IMR-90 (cell line): ENCODE measurements around the gene MARK4. TPM values are rescaled to one million over a fixed set of nuclear protein-coding genes. Genes with fewer than 3 reads are reported as not detected.

Experiments used
- ATAC-seq: fragments of 200-7000 bp; cut with Tn5 transposase; 2 replicates; pipeline ENCODE4 v1.9.1; 2020; ENCODE audit warnings: low read depth, mild to moderate bottlenecking, moderate library complexity
- BruUV-seq: library from RNA; stranded (reverse); fragments of 400-500 nt; replicated peaks from 2 replicates; lab custom pipeline; 2021; lab: Mats Ljungman, UMichigan
- CTCF ChIA-PET: fragments of 300-600 bp; formaldehyde crosslinking; extraction: SDS; loops from one replicate; lab custom pipeline; 2021; ENCODE audit warnings: antibody characterized with exemption; lab: Yijun Ruan, JAX
- POLR2A ChIA-PET: fragments of 300-600 bp; sonication (Branson Sonifier 250); formaldehyde crosslinking; loops from one replicate; lab custom pipeline; 2022; ENCODE audit warnings: antibody characterized with exemption; ENCODE audit not compliant: unreplicated experiment; lab: Charles Lee
- DNase-seq: peaks from one replicate; pipeline ENCODE4 v3.0.0; 2013
- H2AFZ ChIP-seq: replicated peaks from 2 replicates; pipeline ENCODE3; 2013; ENCODE audit warnings: low read length, mild to moderate bottlenecking; ENCODE audit not compliant: poor library complexity
- H2AK5ac ChIP-seq: 2 replicates; pipeline ENCODE4 v1.6.1; 2013; ENCODE audit warnings: low read depth, low read length, inconsistent platforms
- H2AK9ac ChIP-seq: replicated peaks from 2 replicates; pipeline ENCODE3; 2013; ENCODE audit warnings: mild to moderate bottlenecking, low read depth, low read length, moderate library complexity; ENCODE audit not compliant: poor library complexity
- H2BK120ac ChIP-seq: 2 replicates; pipeline ENCODE4 v1.6.1; 2013; ENCODE audit warnings: low read depth, low read length, inconsistent platforms
- H2BK15ac ChIP-seq: 3 replicates; pipeline ENCODE4 v1.6.1; 2013; ENCODE audit warnings: low read depth, low read length, inconsistent platforms
- H2BK20ac ChIP-seq: 2 replicates; pipeline ENCODE4 v1.6.1; 2013; ENCODE audit warnings: low read depth, mild to moderate bottlenecking, inconsistent platforms, low read length, moderate library complexity
- H2BK5ac ChIP-seq: 2 replicates; pipeline ENCODE4 v1.6.1; 2013; ENCODE audit warnings: mild to moderate bottlenecking, low read depth, low read length, inconsistent platforms; ENCODE audit not compliant: poor library complexity, severe bottlenecking
- H3K14ac ChIP-seq: replicated peaks from 2 replicates; pipeline ENCODE4 v1.6.1; 2013; ENCODE audit warnings: low read depth, low read length, inconsistent platforms
- H3K18ac ChIP-seq: 2 replicates; pipeline ENCODE4 v1.6.1; 2013; ENCODE audit warnings: low read depth, low read length, control low read depth
- H3K23ac ChIP-seq: 2 replicates; pipeline ENCODE4 v1.6.1; 2013; ENCODE audit warnings: low read depth, low read length, inconsistent platforms
- H3K27ac ChIP-seq: 2 replicates; pipeline ENCODE4 v1.5.1; 2013; ENCODE audit warnings: mild to moderate bottlenecking, control low read depth, low read length; ENCODE audit not compliant: insufficient read depth
- H3K27me3 ChIP-seq: 2 replicates; pipeline ENCODE4 v1.6.1; 2013; ENCODE audit warnings: low read length; ENCODE audit not compliant: control insufficient read depth, insufficient read depth
- H3K36me3 ChIP-seq: 2 replicates; pipeline ENCODE4 v1.6.1; 2013; ENCODE audit warnings: low read length, mixed read lengths; ENCODE audit not compliant: control insufficient read depth, insufficient read depth
- H3K4ac ChIP-seq: 2 replicates; pipeline ENCODE4 v1.6.1; 2013; ENCODE audit warnings: low read depth, low read length, inconsistent platforms
- H3K4me1 ChIP-seq: 2 replicates; pipeline ENCODE4 v1.6.1; 2013; ENCODE audit warnings: low read length, mixed read lengths; ENCODE audit not compliant: control insufficient read depth, insufficient read depth
- H3K4me2 ChIP-seq: 2 replicates; pipeline ENCODE4 v1.6.1; 2013; ENCODE audit warnings: low read depth, mild to moderate bottlenecking, control low read depth, low read length, moderate library complexity
- H3K4me3 ChIP-seq: 2 replicates; pipeline ENCODE4 v1.5.1; 2013; ENCODE audit warnings: low read depth, mild to moderate bottlenecking, control low read depth, low read length, moderate library complexity; ENCODE audit not compliant: insufficient read depth
- H3K56ac ChIP-seq: 2 replicates; pipeline ENCODE4 v1.6.1; 2013; ENCODE audit warnings: low read length, inconsistent platforms; ENCODE audit not compliant: insufficient read depth; ENCODE audit errors: extremely low read depth
- H3K79me1 ChIP-seq, 2 experiments: 2 replicates each; pipeline ENCODE4 v1.6.1; 2013; ENCODE audit warnings: low read length in 2 of 2, inconsistent platforms in 1 of 2, low read depth in 1 of 2
- H3K9ac ChIP-seq: 2 replicates; pipeline ENCODE4 v1.6.1; 2013; ENCODE audit warnings: low read depth, low read length, control low read depth
- H3K9me1 ChIP-seq: 2 replicates; pipeline ENCODE4 v1.6.1; 2013; ENCODE audit warnings: low read length, inconsistent platforms; ENCODE audit not compliant: insufficient read depth
- H3K9me3 ChIP-seq: 2 replicates; pipeline ENCODE4 v1.6.1; 2013; ENCODE audit warnings: low read length; ENCODE audit not compliant: control insufficient read depth, insufficient read depth
- H4K20me1 ChIP-seq: 2 replicates; pipeline ENCODE4 v1.6.1; 2013; ENCODE audit warnings: low read length, inconsistent platforms; ENCODE audit not compliant: insufficient read depth
- H4K5ac ChIP-seq: 2 replicates; pipeline ENCODE4 v1.6.1; 2013; ENCODE audit warnings: mild to moderate bottlenecking, low read depth, low read length, control low read depth
- H4K8ac ChIP-seq, 2 experiments: 2 replicates each; pipeline ENCODE4 v1.6.1; 2013; ENCODE audit warnings: low read depth in 2 of 2, low read length in 2 of 2, control low read depth in 1 of 2, inconsistent platforms in 1 of 2
- H4K91ac ChIP-seq: 2 replicates; pipeline ENCODE4 v1.6.1; 2013; ENCODE audit warnings: low read depth, low read length, inconsistent platforms; ENCODE audit not compliant: insufficient read depth
- BHLHE40 ChIP-seq: fragments of 150-350 bp; IDR thresholded peaks from 2 replicates; pipeline ENCODE4 v1.6.1; 2016; ENCODE audit warnings: mild to moderate bottlenecking, low read depth, low read length
- CEBPB ChIP-seq: IDR thresholded peaks from 2 replicates; pipeline ENCODE4 v1.6.1; 2012; ENCODE audit warnings: low read depth, low read length, improper control_type of control experiment
- CHD1 ChIP-seq: IDR thresholded peaks from 2 replicates; pipeline ENCODE4 v1.6.1; 2012; ENCODE audit warnings: low read depth, low read length, improper control_type of control experiment
- FOS ChIP-seq: fragments of 150-350 bp; IDR thresholded peaks from 2 replicates; pipeline ENCODE4 v1.6.1; 2016; ENCODE audit warnings: low read depth, low read length
- MAFK ChIP-seq: IDR thresholded peaks from 2 replicates; pipeline ENCODE4 v1.6.1; 2012; ENCODE audit warnings: low read depth, low read length, improper control_type of control experiment
- MXI1 ChIP-seq: IDR thresholded peaks from 2 replicates; pipeline ENCODE4 v1.6.1; 2012; ENCODE audit warnings: low read depth, mild to moderate bottlenecking, low read length, moderate library complexity, borderline replicate concordance
- NFE2L2 ChIP-seq: fragments of 150-350 bp; IDR thresholded peaks from 2 replicates; pipeline ENCODE4 v1.6.1; 2016; ENCODE audit warnings: low read depth, mild to moderate bottlenecking, low read length
- POLR2A ChIP-seq: IDR thresholded peaks from 2 replicates; pipeline ENCODE4 v1.6.1; 2012; ENCODE audit warnings: mild to moderate bottlenecking, low read depth, low read length
- RAD21 ChIP-seq: IDR thresholded peaks from 2 replicates; pipeline ENCODE4 v1.6.1; 2012; ENCODE audit warnings: low read length, improper control_type of control experiment
- RCOR1 ChIP-seq: IDR thresholded peaks from 2 replicates; pipeline ENCODE4 v1.6.1; 2012; ENCODE audit warnings: mild to moderate bottlenecking, low read length, improper control_type of control experiment; ENCODE audit not compliant: insufficient replicate concordance
- RFX5 ChIP-seq: IDR thresholded peaks from 2 replicates; pipeline ENCODE4 v1.8.0; 2012; ENCODE audit warnings: low read depth, mild to moderate bottlenecking, low read length, moderate library complexity
- SMC3 ChIP-seq: fragments of 150-350 bp; IDR thresholded peaks from 2 replicates; pipeline ENCODE4 v1.6.1; 2016; ENCODE audit warnings: low read depth, mild to moderate bottlenecking, antibody characterized with exemption, low read length, moderate library complexity
- WGBS, 2 experiments: methylation state at CpG; one replicate each; pipeline versions ENCODE4 v1.1.5 to v1.1.7; 2013; ENCODE audit warnings: missing lambda C conversion rate in 2 of 2; ENCODE audit not compliant: insufficient read length in 1 of 2; ENCODE audit errors: extremely low coverage in 2 of 2; 5-methylcytosine and 5-hydroxymethylcytosine counted together
- dilution Hi-C: fragments of 300-500 bp; cut with HindIII; formaldehyde crosslinking; loops from one replicate; pipeline ENCODE4 v1.14.3; 2018; ENCODE audit warnings: low sequenced_read_pairs; ENCODE audit not compliant: unreplicated experiment
- in situ Hi-C: fragments of 300-500 bp; cut with MboI; formaldehyde crosslinking; loops from 3 replicates; pipeline ENCODE4 v1.14.3; 2019; ENCODE audit warnings: low sequenced_read_pairs, inconsistent platforms, mixed read lengths
- intact Hi-C: fragments of 100-400 bp; cut with micrococcal nuclease; formaldehyde crosslinking; loops from 2 replicates; pipeline ENCODE4 v1.10.0; 2022
- polyA plus RNA-seq, 3 experiments: library from polyadenylated mRNA; depleted of rRNA; stranded (reverse); fragments of >200 nt; gene quantifications; 2 replicates each; pipeline ENCODE4 v1.2.3, GENCODE V29; 2012; ENCODE audit warnings: low replicate concordance in 1 of 3
- total RNA-seq: library from RNA; depleted of rRNA; stranded (reverse); fragments of >200 nt; gene quantifications from 2 replicates; pipeline ENCODE4 v1.2.3, GENCODE V29; 2012
- TF ChIP-seq, protein P1 (sequence below): conservative IDR thresholded peaks from 2 replicates; pipeline ENCODE4 v1.5.1; 2012; ENCODE audit warnings: mild to moderate bottlenecking, low read depth, low read length, improper control_type of control experiment
- TF ChIP-seq, protein P2 (sequence below): fragments of 150-350 bp; IDR thresholded peaks from 2 replicates; pipeline ENCODE4 v1.6.1; 2016; ENCODE audit warnings: low read depth, mild to moderate bottlenecking, low read length, moderate library complexity, borderline replicate concordance
- TF ChIP-seq, protein P3 (sequence below): fragments of 150-350 bp; IDR thresholded peaks from 2 replicates; pipeline ENCODE4 v1.6.1; 2017; ENCODE audit warnings: mild to moderate bottlenecking, antibody characterized with exemption, low read length, low read depth

Gene MARK4
- total and polyA plus RNA-seq, 2 of the 4 experiments (the other 2 are of a cell fraction): 11.3 to 20.7 TPM

DNA sequence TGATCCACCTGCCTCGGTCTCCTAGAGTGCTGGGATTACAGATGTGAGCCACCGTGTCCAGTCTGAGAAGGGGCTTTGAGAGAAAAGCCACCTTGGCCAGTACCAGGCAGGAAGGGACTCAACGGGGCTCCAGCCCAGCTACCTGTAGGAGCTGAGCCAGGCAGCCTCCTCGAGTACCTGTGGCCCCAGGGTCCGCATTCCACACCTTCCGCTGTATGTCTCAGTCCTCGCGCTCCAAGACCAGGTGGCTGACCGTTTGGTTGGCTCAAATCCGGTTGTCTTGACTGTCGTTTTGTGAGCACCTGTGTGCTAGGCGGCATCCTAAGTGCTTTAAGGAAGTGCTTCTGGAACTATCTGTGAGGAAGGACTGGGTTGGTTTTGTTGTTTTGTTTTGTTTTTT lies 16.2 kb downstream of the MARK4 start:
- ChIA-PET POLR2A (no interaction called here), CTCF (no interaction called here)
- Histone ChIP-seq H3K4ac (no peak overlapping the region), H2BK120ac (no peak overlapping the region), H2BK20ac (no peak overlapping the region), H3K9me1 (0 out of 2 replicates have a peak, but pooled peaks cover 7% of the 10 kb centered on the region), H3K79me1 (peaks cover 8 to 19% of the 10 kb centered on the region in 2 experiments; a peak in 3 of 4 replicates), H3K14ac (no peak overlapping the region), H3K56ac (no peak overlapping the region), H4K8ac (no peak overlapping the region), H2AK5ac (no peak overlapping the region), H3K27me3 (no peaks in the 10 kb centered on the region), H3K4me2 (no peak overlapping the region), H2BK5ac (no peak overlapping the region), H4K5ac (no peak overlapping the region), H4K20me1 (0 out of 2 replicates have a peak, but pooled peaks cover 9% of the 10 kb centered on the region), H2AFZ (no peak overlapping the region), H3K4me1 (no peaks in the 10 kb centered on the region), H2AK9ac (no peak overlapping the region), H3K9me3 (no peaks in the 10 kb centered on the region), H3K4me3 (no peak overlapping the region), H3K27ac (no peak overlapping the region), H3K9ac (no peak overlapping the region), H3K18ac (no peak overlapping the region), H3K23ac (no peak overlapping the region), H2BK15ac (no peak overlapping the region), H3K36me3 (peaks cover 50% of the 10 kb centered on the region), H4K91ac (no peak overlapping the region)
- no TSS peak for BruUV-seq
- no peak for DNase-seq
- intact Hi-C loops: no loop called here
- ATAC-seq: no peak
- 96% methylated on average over 7 of the region's 12 CpGs; no CpG with 5 or more reads in 1 of the 2 experiments for WGBS, 2 experiments
- TF ChIP-seq CEBPB: no peak
- no peak for TF ChIP-seq MAFK
- TF ChIP-seq RCOR1: no peak
- no peak for TF ChIP-seq RFX5
- no peak for TF ChIP-seq RAD21
- no peak for TF ChIP-seq BHLHE40
- TF ChIP-seq POLR2A: no peak
- TF ChIP-seq, protein P1, sequence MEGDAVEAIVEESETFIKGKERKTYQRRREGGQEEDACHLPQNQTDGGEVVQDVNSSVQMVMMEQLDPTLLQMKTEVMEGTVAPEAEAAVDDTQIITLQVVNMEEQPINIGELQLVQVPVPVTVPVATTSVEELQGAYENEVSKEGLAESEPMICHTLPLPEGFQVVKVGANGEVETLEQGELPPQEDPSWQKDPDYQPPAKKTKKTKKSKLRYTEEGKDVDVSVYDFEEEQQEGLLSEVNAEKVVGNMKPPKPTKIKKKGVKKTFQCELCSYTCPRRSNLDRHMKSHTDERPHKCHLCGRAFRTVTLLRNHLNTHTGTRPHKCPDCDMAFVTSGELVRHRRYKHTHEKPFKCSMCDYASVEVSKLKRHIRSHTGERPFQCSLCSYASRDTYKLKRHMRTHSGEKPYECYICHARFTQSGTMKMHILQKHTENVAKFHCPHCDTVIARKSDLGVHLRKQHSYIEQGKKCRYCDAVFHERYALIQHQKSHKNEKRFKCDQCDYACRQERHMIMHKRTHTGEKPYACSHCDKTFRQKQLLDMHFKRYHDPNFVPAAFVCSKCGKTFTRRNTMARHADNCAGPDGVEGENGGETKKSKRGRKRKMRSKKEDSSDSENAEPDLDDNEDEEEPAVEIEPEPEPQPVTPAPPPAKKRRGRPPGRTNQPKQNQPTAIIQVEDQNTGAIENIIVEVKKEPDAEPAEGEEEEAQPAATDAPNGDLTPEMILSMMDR: no peak
- TF ChIP-seq FOS: no peak
- TF ChIP-seq, protein P2, sequence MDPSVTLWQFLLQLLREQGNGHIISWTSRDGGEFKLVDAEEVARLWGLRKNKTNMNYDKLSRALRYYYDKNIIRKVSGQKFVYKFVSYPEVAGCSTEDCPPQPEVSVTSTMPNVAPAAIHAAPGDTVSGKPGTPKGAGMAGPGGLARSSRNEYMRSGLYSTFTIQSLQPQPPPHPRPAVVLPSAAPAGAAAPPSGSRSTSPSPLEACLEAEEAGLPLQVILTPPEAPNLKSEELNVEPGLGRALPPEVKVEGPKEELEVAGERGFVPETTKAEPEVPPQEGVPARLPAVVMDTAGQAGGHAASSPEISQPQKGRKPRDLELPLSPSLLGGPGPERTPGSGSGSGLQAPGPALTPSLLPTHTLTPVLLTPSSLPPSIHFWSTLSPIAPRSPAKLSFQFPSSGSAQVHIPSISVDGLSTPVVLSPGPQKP: no peak
- TF ChIP-seq NFE2L2: no peak
- TF ChIP-seq SMC3: no peak
- no peak for TF ChIP-seq CHD1
- no peak for TF ChIP-seq MXI1
- TF ChIP-seq, protein P3, sequence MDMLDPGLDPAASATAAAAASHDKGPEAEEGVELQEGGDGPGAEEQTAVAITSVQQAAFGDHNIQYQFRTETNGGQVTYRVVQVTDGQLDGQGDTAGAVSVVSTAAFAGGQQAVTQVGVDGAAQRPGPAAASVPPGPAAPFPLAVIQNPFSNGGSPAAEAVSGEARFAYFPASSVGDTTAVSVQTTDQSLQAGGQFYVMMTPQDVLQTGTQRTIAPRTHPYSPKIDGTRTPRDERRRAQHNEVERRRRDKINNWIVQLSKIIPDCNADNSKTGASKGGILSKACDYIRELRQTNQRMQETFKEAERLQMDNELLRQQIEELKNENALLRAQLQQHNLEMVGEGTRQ: no peak
- dilution Hi-C loops: no loop called here
- in situ Hi-C loops: no loop called here
